Keratinocyte (primary cell): Measurements from ENCODE around the gene FARP1. TPM values are rescaled to one million over a fixed set of nuclear protein-coding genes. Genes with fewer than 3 reads are reported as not detected.
A peak's percentile ranks its signal among the peaks of the same experiment; 100 is the strongest.

Experiments used
- DNase-seq: peaks from one replicate; pipeline ENCODE4 v3.0.0-alpha.2; 2011; ENCODE audit warnings: low read depth, missing footprints, low spot score
- FAIRE-seq: peaks from 2 replicates; lab custom pipeline; 2011; peaks lifted over from hg19 to GRCh38; lab: Jason Lieb, UNC
- H2AFZ ChIP-seq: 2 replicates; pipeline ENCODE4 v1.6.0; 2012; ENCODE audit warnings: low read length, control low read depth, inconsistent platforms; ENCODE audit not compliant: control insufficient read depth
- H3K27ac ChIP-seq: 2 replicates; pipeline ENCODE4 v1.5.1; 2011; ENCODE audit warnings: low read length; ENCODE audit not compliant: control insufficient read depth, insufficient read depth
- H3K27me3 ChIP-seq: 3 replicates; pipeline ENCODE4 v1.6.0; 2011; ENCODE audit warnings: low read length; ENCODE audit not compliant: control insufficient read depth, insufficient read depth; ENCODE audit errors: extremely low read depth
- H3K36me3 ChIP-seq, 2 experiments: 2 replicates in 1 of 2; 3 replicates in 1 of 2; pipeline ENCODE4 v1.5.1; 2011; ENCODE audit warnings: low read length in 2 of 2, mild to moderate bottlenecking in 1 of 2; ENCODE audit not compliant: control insufficient read depth in 2 of 2, insufficient read depth in 2 of 2; ENCODE audit errors: extremely low read depth in 1 of 2
- H3K4me1 ChIP-seq: 3 replicates; pipeline ENCODE4 v1.5.1; 2011; ENCODE audit warnings: low read length; ENCODE audit not compliant: control insufficient read depth, insufficient read depth; ENCODE audit errors: extremely low read depth
- H3K4me2 ChIP-seq: 3 replicates; pipeline ENCODE4 v1.6.0; 2011; ENCODE audit warnings: low read depth, low read length; ENCODE audit not compliant: control insufficient read depth, insufficient read depth; ENCODE audit errors: extremely low read depth
- H3K4me3 ChIP-seq, 3 experiments: fragments of 200-600 bp in 1 of 3; sonication (generic) in 1 of 3; 2 replicates in 2 of 3; 3 replicates in 1 of 3; pipeline ENCODE4 v1.5.1; 2011 to 2016; ENCODE audit warnings: low read length in 3 of 3, mild to moderate bottlenecking in 3 of 3, control low read depth in 2 of 3, inconsistent platforms in 1 of 3, low read depth in 1 of 3, mixed read lengths in 1 of 3, mixed run types in 1 of 3, moderate library complexity in 1 of 3; ENCODE audit not compliant: control insufficient read depth in 2 of 3, insufficient read depth in 2 of 3; ENCODE audit errors: extremely low read depth in 1 of 3
- H3K79me2 ChIP-seq: 2 replicates; pipeline ENCODE4 v1.6.0; 2012; ENCODE audit warnings: low read length; ENCODE audit not compliant: control insufficient read depth, insufficient read depth
- H3K9ac ChIP-seq: 3 replicates; pipeline ENCODE4 v1.6.0; 2011; ENCODE audit warnings: low read length; ENCODE audit not compliant: control insufficient read depth, insufficient read depth; ENCODE audit errors: extremely low read depth
- H3K9me1 ChIP-seq: 3 replicates; pipeline ENCODE4 v1.6.0; 2011; ENCODE audit warnings: low read length; ENCODE audit not compliant: control insufficient read depth, insufficient read depth; ENCODE audit errors: extremely low read depth
- H3K9me3 ChIP-seq: 2 replicates; pipeline ENCODE4 v1.5.1; 2012; ENCODE audit warnings: low read depth, low read length; ENCODE audit not compliant: control insufficient read depth
- H4K20me1 ChIP-seq: 3 replicates; pipeline ENCODE4 v1.6.0; 2011; ENCODE audit warnings: low read length; ENCODE audit not compliant: control insufficient read depth, insufficient read depth; ENCODE audit errors: extremely low read depth
- EZH2 ChIP-seq: IDR thresholded peaks from one replicate; pipeline ENCODE4 v1.6.1; 2012; ENCODE audit warnings: inconsistent platforms, mild to moderate bottlenecking, low read length, moderate library complexity
- dilution Hi-C: fragments of 300-500 bp; cut with MboI; formaldehyde crosslinking; loops from one replicate; pipeline ENCODE4 v1.7.0; 2020; ENCODE audit warnings: low sequenced_read_pairs; ENCODE audit not compliant: extremely low pct_ligation_motif_present
- polyA plus RNA-seq, 5 experiments: library from polyadenylated mRNA; depleted of rRNA in 3 of 5; stranded (reverse) in 3 of 5; stranded (forward) in 1 of 5; unstranded in 1 of 5; fragments of >200 nt; gene quantifications; 1 replicate in 1 of 5; 2 replicates in 3 of 5; 3 replicates in 1 of 5; pipeline versions ENCODE4 v1.2.1 to v1.2.3, GENCODE V29; 2011 to 2012; ENCODE audit warnings: missing spikeins in 2 of 5, low read depth in 1 of 5, low replicate concordance in 1 of 5
- TF ChIP-seq, protein P1 (sequence below), 3 experiments: IDR thresholded peaks in 1 of 3; conservative IDR thresholded peaks in 1 of 3; optimal IDR thresholded peaks in 1 of 3; 2 replicates in 2 of 3; 3 replicates in 1 of 3; pipeline versions ENCODE3 to v1.5.1; 2011; ENCODE audit warnings: low read length in 3 of 3, mild to moderate bottlenecking in 3 of 3, moderate library complexity in 2 of 3, control low read depth in 1 of 3, inconsistent platforms in 1 of 3; ENCODE audit not compliant: insufficient read depth in 2 of 3; ENCODE audit errors: extremely low read depth in 1 of 3

FARP1 gene
- polyA plus RNA-seq, 1 donor (not counting 4 experiments of a cell fraction or from before 2014, with no cell fraction given): 10.3 TPM

DNA sequence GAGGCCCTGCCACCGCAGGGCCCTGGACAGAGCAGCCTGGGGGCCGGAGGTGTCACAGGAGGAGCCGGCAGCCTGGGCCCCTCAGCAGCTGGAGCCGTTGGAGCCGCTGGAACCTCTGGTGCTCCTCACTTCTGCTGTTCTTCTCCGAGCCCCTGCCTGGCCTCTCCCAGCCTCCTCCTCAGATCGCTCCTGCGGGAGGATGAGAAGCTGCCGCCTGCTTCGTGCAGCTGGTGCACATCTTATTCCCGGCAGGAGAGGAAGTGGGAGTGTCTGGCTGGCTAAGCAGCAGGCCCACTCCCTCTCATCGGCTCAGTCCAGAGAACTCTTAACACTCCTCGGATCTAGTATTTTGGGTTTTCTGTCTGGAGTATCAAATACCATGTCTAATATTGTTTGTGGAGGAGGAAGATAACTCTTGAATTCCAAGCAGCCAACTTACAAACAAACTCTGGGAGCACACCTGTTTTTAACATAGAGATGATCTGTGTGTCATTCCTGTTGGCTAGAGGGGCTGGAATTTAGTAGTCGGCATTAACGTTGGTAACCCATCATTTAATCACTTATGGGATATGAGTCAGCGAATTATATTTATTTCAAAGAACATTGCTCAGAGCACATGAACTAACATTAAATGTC, 71.2 kb downstream of the FARP1 start:
- DNase-seq: no peak
- Histone ChIP-seq H3K27me3 (no peaks in the 10 kb centered on the region), H3K4me1 (peaks cover 20% of the 10 kb centered on the region), H3K9me3 (no peaks in the 10 kb centered on the region), H3K36me3 (no peaks in the 10 kb centered on the region), H3K4me3 (peak overlapping the region in 1 of 3 experiments; percentile 48), H3K4me2 (peak overlapping the region; percentile 76), H3K9ac (peak overlapping the region; percentile 35), H2AFZ (peak overlapping the region; percentile 77), H3K27ac (peak overlapping the region; percentile 43), H4K20me1 (no peaks in the 10 kb centered on the region), H3K79me2 (no peaks in the 10 kb centered on the region), H3K9me1 (no peaks in the 10 kb centered on the region)
- TF ChIP-seq, protein P1, sequence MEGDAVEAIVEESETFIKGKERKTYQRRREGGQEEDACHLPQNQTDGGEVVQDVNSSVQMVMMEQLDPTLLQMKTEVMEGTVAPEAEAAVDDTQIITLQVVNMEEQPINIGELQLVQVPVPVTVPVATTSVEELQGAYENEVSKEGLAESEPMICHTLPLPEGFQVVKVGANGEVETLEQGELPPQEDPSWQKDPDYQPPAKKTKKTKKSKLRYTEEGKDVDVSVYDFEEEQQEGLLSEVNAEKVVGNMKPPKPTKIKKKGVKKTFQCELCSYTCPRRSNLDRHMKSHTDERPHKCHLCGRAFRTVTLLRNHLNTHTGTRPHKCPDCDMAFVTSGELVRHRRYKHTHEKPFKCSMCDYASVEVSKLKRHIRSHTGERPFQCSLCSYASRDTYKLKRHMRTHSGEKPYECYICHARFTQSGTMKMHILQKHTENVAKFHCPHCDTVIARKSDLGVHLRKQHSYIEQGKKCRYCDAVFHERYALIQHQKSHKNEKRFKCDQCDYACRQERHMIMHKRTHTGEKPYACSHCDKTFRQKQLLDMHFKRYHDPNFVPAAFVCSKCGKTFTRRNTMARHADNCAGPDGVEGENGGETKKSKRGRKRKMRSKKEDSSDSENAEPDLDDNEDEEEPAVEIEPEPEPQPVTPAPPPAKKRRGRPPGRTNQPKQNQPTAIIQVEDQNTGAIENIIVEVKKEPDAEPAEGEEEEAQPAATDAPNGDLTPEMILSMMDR (optimal IDR thresholded peaks at IDR 0.05 in 1 of 3, IDR thresholded peaks at IDR 0.05 in 1 of 3, conservative IDR thresholded peaks at IDR 0.05 in 1 of 3; ENCODE audit: extremely low read depth in 1 of 3, insufficient read depth in 2 of 3, low read length in 3 of 3): no peak
- TF ChIP-seq EZH2: no peak
- peak; percentile 64 for FAIRE-seq
- dilution Hi-C loops: no loop called here

DNA sequence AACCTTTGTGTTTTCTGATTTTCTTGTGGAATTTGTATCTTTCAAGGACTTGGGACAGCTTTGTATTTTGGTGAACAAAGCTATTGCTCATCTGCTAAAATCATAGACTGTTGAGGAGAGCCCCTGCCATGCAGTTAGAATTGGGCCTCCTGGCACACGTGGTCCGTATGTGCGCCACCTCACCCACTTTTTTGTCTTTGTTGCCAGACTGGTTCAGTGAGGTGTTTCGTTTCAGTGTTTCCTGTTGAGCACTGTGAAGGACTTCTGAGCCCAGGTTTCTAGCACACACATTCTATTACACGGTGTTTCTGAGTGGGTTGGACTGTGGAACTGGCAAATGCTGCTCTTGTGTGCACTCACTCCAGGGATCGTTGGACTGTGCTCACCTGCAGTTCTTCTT, 71.8 kb downstream of the FARP1 start:
- no peaks in the 10 kb centered on the region for H4K20me1 ChIP-seq
- peak overlapping the region; percentile 43 for H3K27ac ChIP-seq
- no peak overlapping the region for H3K9ac ChIP-seq
- peak; percentile 92 for FAIRE-seq
- peaks cover 20% of the 10 kb centered on the region for H3K4me1 ChIP-seq
- H2AFZ ChIP-seq: peak overlapping the region; percentile 82
- H3K9me1 ChIP-seq: no peaks in the 10 kb centered on the region
- TF ChIP-seq, protein P1 (optimal IDR thresholded peaks at IDR 0.05 in 1 of 3, IDR thresholded peaks at IDR 0.05 in 1 of 3, conservative IDR thresholded peaks at IDR 0.05 in 1 of 3; ENCODE audit: extremely low read depth in 1 of 3, insufficient read depth in 2 of 3, low read length in 3 of 3): no peak
- no peak for TF ChIP-seq EZH2
- H3K4me2 ChIP-seq: peak overlapping the region; percentile 76
- dilution Hi-C loops: no loop called here
- H3K9me3 ChIP-seq: no peaks in the 10 kb centered on the region
- peak overlapping the region in 2 of 3 experiments; percentile 48 for H3K4me3 ChIP-seq
- H3K27me3 ChIP-seq: no peaks in the 10 kb centered on the region
- H3K36me3 ChIP-seq: no peaks in the 10 kb centered on the region
- H3K79me2 ChIP-seq: no peaks in the 10 kb centered on the region
- DNase-seq: no peak
